Measurements from ENCODE around the gene CIC. TPM values are rescaled to one million over a fixed set of nuclear protein-coding genes. Genes with fewer than 3 reads are reported as not detected.

The CIC gene
- total and polyA plus RNA-seq, 9 of the 15 experiments (the other 6 are each of a cell fraction or from before 2014, with no cell fraction given), result 0.07 to 44.7 (median 8.6) TPM

DNA sequence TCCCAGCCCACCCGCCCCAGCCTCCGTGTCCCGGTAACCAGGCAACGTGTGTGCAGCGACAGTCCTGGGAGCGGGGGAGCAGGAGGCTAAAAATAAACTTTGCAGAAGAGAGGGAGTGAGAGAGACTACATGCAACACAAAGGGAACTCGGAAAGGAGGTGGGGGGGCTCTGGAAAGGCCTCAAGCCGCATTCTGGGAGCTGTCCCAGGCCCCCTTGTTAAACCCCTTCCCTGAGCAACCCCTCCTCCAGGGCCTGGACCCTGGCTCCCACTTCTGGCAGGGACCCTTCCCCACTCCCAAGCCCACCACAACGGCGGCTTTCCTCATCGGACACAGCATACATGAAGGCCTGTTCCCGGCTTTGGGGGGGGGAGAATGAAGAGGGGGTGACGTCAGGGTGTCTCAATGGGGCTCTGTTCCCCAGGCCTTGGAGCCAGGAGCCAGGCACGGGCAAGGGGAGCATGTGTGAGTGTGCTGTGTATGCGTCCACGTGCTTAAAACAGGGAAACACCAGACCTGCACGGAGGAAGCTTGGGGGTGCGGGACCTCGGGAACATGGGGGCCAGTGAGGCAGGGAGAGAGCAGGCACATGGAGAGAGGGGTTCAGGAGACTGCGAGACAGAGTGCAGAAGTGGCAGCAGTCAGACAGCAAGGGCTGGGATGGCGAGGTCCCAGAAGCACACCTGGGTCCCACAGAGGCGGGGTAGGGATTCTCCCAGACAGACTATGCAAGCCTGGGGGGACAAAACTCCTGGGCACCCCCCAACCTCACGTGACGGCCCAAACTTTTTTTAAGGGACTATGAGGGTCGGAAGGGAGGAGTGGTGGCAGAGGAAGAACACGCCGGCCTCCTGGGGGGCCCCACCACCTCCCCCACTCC lies 16.4 kb upstream of the CIC start (continued):
- TF ChIP-seq DDX20 (tag; IDR thresholded peaks at IDR 0.05; ENCODE audit: low read depth) (no peak), FOXJ2 (tag; IDR thresholded peaks at IDR 0.05) (no peak), CBX2 (IDR thresholded peaks at IDR 0.05; ENCODE audit: insufficient read depth, low read length, poor library complexity, severe bottlenecking) (no peak), PRMT5 (CRISPR knock-in tag; IDR thresholded peaks at IDR 0.05) (no peak), MAZ (CRISPR knock-in tag; conservative IDR thresholded peaks at IDR 0.05 in 1 of 2, IDR thresholded peaks at IDR 0.05 in 1 of 2) (no peak; a peak in 1 of 4 replicates), ELF2 (CRISPR knock-in tag; IDR thresholded peaks at IDR 0.05) (no peak), SMAD4 (CRISPR knock-in tag; conservative IDR thresholded peaks at IDR 0.05) (peak; percentile 61; the same call in 1 of the 2 replicates), MAFF (IDR thresholded peaks at IDR 0.05; ENCODE audit: low read length) (no peak), CEBPG (CRISPR knock-in tag; IDR thresholded peaks at IDR 0.05) (peak; percentile 39; the same call in 1 of the 2 replicates), CEBPG (tag; conservative IDR thresholded peaks at IDR 0.05 in 1 of 2, IDR thresholded peaks at IDR 0.05 in 1 of 2) (no peak), NELFE (IDR thresholded peaks at IDR 0.05; ENCODE audit: insufficient read depth, insufficient read length) (no peak), FUS (optimal IDR thresholded peaks at IDR 0.05; ENCODE audit: low read depth, low read length) (no peak), BHLHE40 (IDR thresholded peaks at IDR 0.05; ENCODE audit: low read length) (peak; percentile 75), EGR1 (conservative IDR thresholded peaks at IDR 0.05) (no peak), ZNF431 (CRISPR knock-in tag; IDR thresholded peaks at IDR 0.05) (no peak), TAF15 (IDR thresholded peaks at IDR 0.05; ENCODE audit: low read depth, low read length) (0 out of 2 replicates have a peak, but pooled peaks have one; percentile 50), EP400 (IDR thresholded peaks at IDR 0.05) (0 out of 2 replicates have a peak, but pooled peaks have one; percentile 61), POLR2A (conservative IDR thresholded peaks at IDR 0.05) (0 out of 2 replicates have a peak, but pooled peaks have one; percentile 39), HDAC6 (IDR thresholded peaks at IDR 0.05; ENCODE audit: low read depth, low read length) (no peak), NEUROD1 (IDR thresholded peaks at IDR 0.05; ENCODE audit: borderline replicate concordance, low read depth, low read length, partially characterized antibody) (peak; percentile 11)
- TF ChIP-seq, protein P1, sequence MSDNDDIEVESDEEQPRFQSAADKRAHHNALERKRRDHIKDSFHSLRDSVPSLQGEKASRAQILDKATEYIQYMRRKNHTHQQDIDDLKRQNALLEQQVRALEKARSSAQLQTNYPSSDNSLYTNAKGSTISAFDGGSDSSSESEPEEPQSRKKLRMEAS (CRISPR knock-in tag; IDR thresholded peaks at IDR 0.05), result peak; percentile 91
- TF ChIP-seq, protein P2, sequence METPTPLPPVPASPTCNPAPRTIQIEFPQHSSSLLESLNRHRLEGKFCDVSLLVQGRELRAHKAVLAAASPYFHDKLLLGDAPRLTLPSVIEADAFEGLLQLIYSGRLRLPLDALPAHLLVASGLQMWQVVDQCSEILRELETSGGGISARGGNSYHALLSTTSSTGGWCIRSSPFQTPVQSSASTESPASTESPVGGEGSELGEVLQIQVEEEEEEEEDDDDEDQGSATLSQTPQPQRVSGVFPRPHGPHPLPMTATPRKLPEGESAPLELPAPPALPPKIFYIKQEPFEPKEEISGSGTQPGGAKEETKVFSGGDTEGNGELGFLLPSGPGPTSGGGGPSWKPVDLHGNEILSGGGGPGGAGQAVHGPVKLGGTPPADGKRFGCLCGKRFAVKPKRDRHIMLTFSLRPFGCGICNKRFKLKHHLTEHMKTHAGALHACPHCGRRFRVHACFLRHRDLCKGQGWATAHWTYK (CRISPR knock-in tag; IDR thresholded peaks at IDR 0.05), result no peak
- TF ChIP-seq, protein P3, sequence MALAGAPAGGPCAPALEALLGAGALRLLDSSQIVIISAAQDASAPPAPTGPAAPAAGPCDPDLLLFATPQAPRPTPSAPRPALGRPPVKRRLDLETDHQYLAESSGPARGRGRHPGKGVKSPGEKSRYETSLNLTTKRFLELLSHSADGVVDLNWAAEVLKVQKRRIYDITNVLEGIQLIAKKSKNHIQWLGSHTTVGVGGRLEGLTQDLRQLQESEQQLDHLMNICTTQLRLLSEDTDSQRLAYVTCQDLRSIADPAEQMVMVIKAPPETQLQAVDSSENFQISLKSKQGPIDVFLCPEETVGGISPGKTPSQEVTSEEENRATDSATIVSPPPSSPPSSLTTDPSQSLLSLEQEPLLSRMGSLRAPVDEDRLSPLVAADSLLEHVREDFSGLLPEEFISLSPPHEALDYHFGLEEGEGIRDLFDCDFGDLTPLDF (CRISPR knock-in tag; IDR thresholded peaks at IDR 0.05), result no peak
- TF ChIP-seq, protein P4, sequence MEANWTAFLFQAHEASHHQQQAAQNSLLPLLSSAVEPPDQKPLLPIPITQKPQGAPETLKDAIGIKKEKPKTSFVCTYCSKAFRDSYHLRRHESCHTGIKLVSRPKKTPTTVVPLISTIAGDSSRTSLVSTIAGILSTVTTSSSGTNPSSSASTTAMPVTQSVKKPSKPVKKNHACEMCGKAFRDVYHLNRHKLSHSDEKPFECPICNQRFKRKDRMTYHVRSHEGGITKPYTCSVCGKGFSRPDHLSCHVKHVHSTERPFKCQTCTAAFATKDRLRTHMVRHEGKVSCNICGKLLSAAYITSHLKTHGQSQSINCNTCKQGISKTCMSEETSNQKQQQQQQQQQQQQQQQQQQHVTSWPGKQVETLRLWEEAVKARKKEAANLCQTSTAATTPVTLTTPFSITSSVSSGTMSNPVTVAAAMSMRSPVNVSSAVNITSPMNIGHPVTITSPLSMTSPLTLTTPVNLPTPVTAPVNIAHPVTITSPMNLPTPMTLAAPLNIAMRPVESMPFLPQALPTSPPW (CRISPR knock-in tag; IDR thresholded peaks at IDR 0.05), result peak; percentile 79
